AG04449 (cell line): Measurements from ENCODE around the gene C5AR1.
A peak's percentile ranks its signal among the peaks of the same experiment; 100 is the strongest.

Experiments
- CTCF ChIA-PET: fragments of 350-600 bp; formaldehyde crosslinking; extraction: SDS; loops from one replicate; lab custom pipeline; 2021; ENCODE audit warnings: antibody characterized with exemption; lab: Yijun Ruan, JAX
- POLR2A ChIA-PET: fragments of 400-600, 350-600 bp; formaldehyde crosslinking; extraction: SDS; loops from one replicate; lab custom pipeline; 2020; ENCODE audit warnings: antibody characterized with exemption, inconsistent platforms; lab: Yijun Ruan, JAX
- DNase-seq: peaks from one replicate; pipeline ENCODE4 v3.0.0-alpha.2; 2010; ENCODE audit warnings: low read depth, low spot score
- H3K4me3 ChIP-seq: 2 replicates; pipeline ENCODE4 v1.5.1; 2011; ENCODE audit warnings: low read depth, mild to moderate bottlenecking, control low read depth, low read length
- CTCF ChIP-seq: IDR thresholded peaks from one replicate; pipeline ENCODE4 v1.5.1; 2011; ENCODE audit warnings: mild to moderate bottlenecking, moderate library complexity, low read length, control low read depth, inconsistent platforms; ENCODE audit not compliant: insufficient read depth; ENCODE audit errors: missing control alignments

The C5AR1 gene

GRCh38 chr19:47303966-47304365 lies 5.7 kb upstream of the C5AR1 start:
- no peak overlapping the region for H3K4me3 ChIP-seq
- no peak for DNase-seq
- ChIA-PET POLR2A (no interaction called here), CTCF (interaction anchor here (1.0 to 9.8 kb wide), 10 partner anchors 9 to 93 kb away, joined by 3 to 105 read pairs (median 13); partner anchors contain the start of genes DHX34 and INAFM1)
- no peak for TF ChIP-seq CTCF

DNA sequence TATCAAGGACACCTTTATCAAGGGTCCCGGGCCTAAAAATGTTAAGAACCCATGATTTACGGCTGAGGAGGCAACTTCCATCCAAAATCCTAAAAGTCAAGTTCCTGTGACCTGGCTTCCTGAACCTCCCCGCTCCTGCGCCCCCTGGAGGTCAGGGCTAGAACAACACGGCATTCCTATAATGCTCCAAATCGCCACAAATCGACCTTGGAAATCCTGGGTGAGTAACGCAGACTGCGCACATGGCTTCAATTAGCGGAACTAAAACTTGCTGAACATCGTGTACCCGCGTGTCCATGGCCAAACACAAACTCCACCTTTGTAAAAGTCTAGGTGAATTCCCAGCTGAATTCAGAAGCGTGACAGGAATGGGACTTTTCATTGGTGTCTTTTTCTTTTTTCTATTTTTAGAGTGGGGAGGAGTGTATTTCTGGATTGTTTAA lies 4.3 kb upstream of the C5AR1 start:
- CTCF ChIA-PET = interaction anchor here (0.6 to 9.8 kb wide), 27 partner anchors 11 to 393 kb away, joined by 3 to 105 read pairs (median 3); partner anchors contain the start of genes DHX34 and INAFM1
- peak; percentile 41 for DNase-seq
- POLR2A ChIA-PET = no interaction called here
- peak; percentile 92 for TF ChIP-seq CTCF
- H3K4me3 ChIP-seq = peak overlapping the region; percentile 16; the same call in 1 of the 2 replicates

DNA sequence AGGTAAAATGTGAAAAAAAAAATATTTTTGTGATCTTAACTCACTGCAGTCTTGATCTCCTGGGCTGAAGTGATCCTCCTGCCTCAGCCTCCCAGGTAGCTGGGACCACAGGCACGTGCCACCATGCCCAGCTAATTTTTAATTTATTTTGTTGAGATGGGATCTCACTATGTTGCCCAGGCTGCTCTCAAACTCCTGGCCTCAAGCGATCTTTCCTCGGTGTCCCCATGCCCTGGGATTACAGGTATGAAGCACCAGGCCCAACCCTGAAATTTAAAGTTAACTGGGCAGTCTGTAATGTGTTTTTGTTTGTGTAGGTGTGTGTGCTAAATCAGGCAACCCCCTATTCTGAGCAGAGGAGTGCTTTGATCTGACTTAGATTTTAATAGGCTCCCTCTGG lies 3.4 kb upstream of the C5AR1 start:
- no peak for DNase-seq
- ChIA-PET CTCF (interaction anchor here (0.8 to 9.8 kb wide), 10 partner anchors 10 to 163 kb away, joined by 3 to 105 read pairs (median 10); partner anchors contain the start of genes DHX34 and INAFM1), POLR2A (no interaction called here)
- TF ChIP-seq CTCF = no peak
- no peak overlapping the region for H3K4me3 ChIP-seq

- no peak overlapping the region for H3K4me3 ChIP-seq
- ChIA-PET CTCF (interaction anchor here (1.2 to 9.8 kb wide), 4 partner anchors 14 to 82 kb away, joined by 4 to 105 read pairs (median 18); partner anchors contain the start of gene DHX34), POLR2A (interaction anchor here (0.7 kb wide), 1 partner anchor 83 kb away, joined by 4 read pairs; no protein-coding TSS in a partner anchor)
- TF ChIP-seq CTCF = no peak
- DNase-seq = no peak
Observed at GRCh38 chr19:47309038-47309437, 623 bp upstream of the C5AR1 start.

DNA sequence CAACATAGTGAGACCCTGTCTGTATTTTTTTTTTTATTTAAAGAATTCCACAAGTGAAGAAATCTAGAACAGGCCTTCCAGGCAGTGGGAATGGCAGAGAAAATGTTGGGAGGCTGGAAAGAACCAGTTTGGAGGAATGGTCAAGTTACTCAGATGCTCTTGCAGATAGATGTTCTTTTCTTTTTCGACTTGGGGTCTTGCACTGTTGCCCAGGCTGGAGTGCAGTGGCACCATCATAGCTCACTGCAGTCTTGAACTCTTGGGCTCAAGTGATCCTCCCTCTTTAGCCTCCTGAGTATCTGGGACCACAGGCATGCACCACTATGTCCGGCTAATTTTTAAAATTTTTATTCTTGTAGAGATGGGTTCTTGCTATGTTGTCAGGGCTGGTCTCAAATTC lies 662 bp downstream of the C5AR1 start:
- no peak overlapping the region for H3K4me3 ChIP-seq
- CTCF ChIA-PET = interaction anchor here (9.8 kb wide), 1 partner anchor 16 kb away, joined by 105 read pairs; no protein-coding TSS in a partner anchor

More for the DNA sequence above, 662 bp downstream of the C5AR1 start:
- TF ChIP-seq CTCF = no peak
- no peak for DNase-seq
- POLR2A ChIA-PET = no interaction called here
